ENCODE measurements around the gene LGALS4. TPM values are rescaled to one million over a fixed set of nuclear protein-coding genes. Genes with fewer than 3 reads are reported as not detected.
A peak's percentile ranks its signal among the peaks of the same experiment; 100 is the strongest.
"Not testable (repeated sequence)": the region's sequence is repeated elsewhere in the genome, so short reads cannot be mapped to it uniquely, and the experiment has no call there.

The LGALS4 gene
- total RNA-seq, 2 experiments from 2014 or later, result 1.4 to 2.4 TPM

- Mint-ChIP-seq H3K27ac (no peak overlapping the region), H3K4me1 (peaks cover 5% of the 10 kb centered on the region), H3K36me3 (peaks cover 1% of the 10 kb centered on the region), H3K4me3 (no peak overlapping the region), H3K27me3 (peaks cover 6% of the 10 kb centered on the region), H3K9me3 (ENCODE audit: low read depth) (no peaks in the 10 kb centered on the region)
- ATAC-seq (no peak), DNase-seq (no peak)
- CTCF ChIA-PET, result interaction anchor here (3.0 kb wide), 1 partner anchor 26 kb away, joined by 9 read pairs; no protein-coding TSS in a partner anchor
These were observed 17.2 kb downstream of the LGALS4 start for GRCh38 chr19:38795549-38795948.

DNA sequence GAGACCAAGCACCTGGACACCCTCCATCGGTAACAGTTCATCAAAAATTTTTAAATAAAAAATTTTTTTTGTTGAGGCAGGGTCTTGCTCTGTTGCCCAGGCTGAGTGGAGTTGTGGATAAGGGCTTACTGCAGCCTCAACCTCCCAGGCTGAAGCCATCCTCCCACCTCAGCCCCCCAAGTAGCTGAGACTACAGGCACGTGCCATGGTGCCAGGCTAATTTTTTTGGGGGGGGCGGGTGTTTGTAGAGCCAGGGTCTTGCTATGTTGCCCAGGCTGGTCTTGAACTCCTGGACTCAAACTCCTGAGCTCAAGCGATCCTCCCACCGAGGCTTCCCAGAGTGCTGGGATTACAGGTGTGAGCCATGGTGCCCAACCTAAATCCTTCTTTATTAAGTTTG is 19.1 kb downstream of the LGALS4 start:
- H3K9me3 Mint-ChIP-seq (ENCODE audit: low read depth), result no peaks in the 10 kb centered on the region
- ATAC-seq (no peak), DNase-seq (no peak)
- H3K36me3 Mint-ChIP-seq, result no peaks in the 10 kb centered on the region
- peaks cover 5% of the 10 kb centered on the region for H3K4me1 Mint-ChIP-seq
- no peak overlapping the region for H3K4me3 Mint-ChIP-seq
- peaks cover 6% of the 10 kb centered on the region for H3K27me3 Mint-ChIP-seq
- CTCF ChIA-PET, result interaction anchor here (3.0 kb wide), 1 partner anchor 24 kb away, joined by 9 read pairs; no protein-coding TSS in a partner anchor
- H3K27ac Mint-ChIP-seq, result no peak overlapping the region

GRCh38 chr19:38793177-38793576 is 19.6 kb downstream of the LGALS4 start:
- no peak overlapping the region for H3K27ac Mint-ChIP-seq

DNA sequence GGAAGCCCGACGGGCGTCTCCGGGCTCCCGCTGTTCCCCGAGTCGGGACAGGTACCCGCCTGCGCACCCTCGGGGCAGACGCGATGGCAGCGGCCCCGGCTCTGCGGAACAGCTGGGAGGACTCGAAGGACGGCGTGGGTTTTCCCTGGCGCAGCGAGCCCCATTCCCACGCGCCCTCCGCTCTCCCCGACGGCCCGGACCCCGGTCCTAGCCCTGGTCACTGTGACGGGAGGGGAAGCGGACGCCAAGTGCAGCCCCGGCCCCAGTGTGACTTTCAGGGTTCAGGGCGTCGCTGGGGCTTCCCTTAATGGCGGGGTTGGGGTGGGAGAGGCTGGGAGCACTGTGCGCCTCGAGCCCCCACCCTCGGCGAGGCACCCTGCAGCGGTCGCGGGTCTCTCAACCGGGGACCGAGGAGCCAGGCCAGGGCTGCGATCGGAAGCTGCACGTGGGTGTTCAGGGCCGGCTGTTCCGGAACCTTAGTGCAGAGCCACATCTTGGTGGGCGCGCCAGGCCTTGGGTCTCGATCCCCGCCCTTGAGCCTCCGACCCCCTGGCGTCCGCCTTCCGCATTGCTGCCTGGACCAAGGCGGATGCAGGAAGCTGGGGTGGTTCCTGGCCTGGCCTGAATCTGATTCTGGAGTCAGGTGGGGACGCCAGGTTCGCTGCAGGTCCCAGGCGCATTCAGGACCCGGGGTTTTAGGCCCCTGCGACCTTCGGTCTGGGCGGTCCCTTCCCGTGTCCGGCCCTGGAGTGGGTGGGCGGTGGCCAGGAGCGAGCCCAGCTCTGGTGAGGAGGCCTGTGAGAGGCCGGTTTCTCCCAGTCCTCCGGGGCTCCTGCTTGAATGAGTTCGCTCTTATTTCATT is 20.3 kb downstream of the LGALS4 start:
- H3K27me3 Mint-ChIP-seq, result peaks cover 6% of the 10 kb centered on the region
- H3K27ac Mint-ChIP-seq, result no peak overlapping the region
- DNase-seq (peak; percentile 59), ATAC-seq (peak; percentile 47)
- H3K36me3 Mint-ChIP-seq, result no peaks in the 10 kb centered on the region
- peak overlapping the region; percentile 30 for H3K4me3 Mint-ChIP-seq
- peaks cover 5% of the 10 kb centered on the region for H3K4me1 Mint-ChIP-seq
- no peaks in the 10 kb centered on the region for H3K9me3 Mint-ChIP-seq (ENCODE audit: low read depth)
- CTCF ChIA-PET, result interaction anchor here (0.7 to 3.0 kb wide), 4 partner anchors 10 to 138 kb away, joined by 3 to 9 read pairs (median 5); partner anchors contain the start of genes MRPS12 and SARS2

More at GRCh38 chr19:38793177-38793576, 19.6 kb downstream of the LGALS4 start:
- Mint-ChIP-seq H3K36me3 (no peaks in the 10 kb centered on the region), H3K4me3 (peak overlapping the region; percentile 5), H3K27me3 (peaks cover 6% of the 10 kb centered on the region), H3K4me1 (peaks cover 5% of the 10 kb centered on the region), H3K9me3 (ENCODE audit: low read depth) (no peaks in the 10 kb centered on the region)
- ATAC-seq (no peak), DNase-seq (no peak)
- CTCF ChIA-PET, result interaction anchor here (0.7 to 3.0 kb wide), 4 partner anchors 9 to 137 kb away, joined by 3 to 9 read pairs (median 5); partner anchors contain the start of genes MRPS12 and SARS2

DNA sequence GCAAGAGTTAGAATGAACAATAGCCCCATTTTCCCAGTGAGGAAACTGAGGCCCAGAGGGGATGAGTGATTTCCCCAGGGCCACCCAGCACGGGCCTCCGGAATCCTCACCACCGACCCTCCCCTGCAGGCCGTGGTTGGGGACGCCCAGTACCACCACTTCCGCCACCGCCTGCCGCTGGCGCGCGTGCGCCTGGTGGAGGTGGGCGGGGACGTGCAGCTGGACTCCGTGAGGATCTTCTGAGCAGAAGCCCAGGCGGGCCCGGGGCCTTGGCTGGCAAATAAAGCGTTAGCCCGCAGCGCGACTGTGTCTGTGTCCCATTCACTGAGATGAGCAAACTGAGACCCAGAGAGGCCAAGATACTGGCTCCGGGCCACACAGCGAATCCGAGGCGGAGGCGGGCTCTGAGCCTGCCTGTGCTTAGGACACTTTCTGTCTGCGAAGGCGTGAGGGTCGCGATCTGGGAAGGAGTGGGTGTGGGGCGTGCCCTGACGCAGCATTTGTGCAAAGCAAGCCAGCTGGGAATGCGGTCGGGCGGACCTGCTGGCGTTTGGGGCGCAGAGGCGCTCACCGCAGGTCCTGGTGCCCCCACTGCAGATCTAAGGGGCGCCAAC is 21.2 kb downstream of the LGALS4 start:
- H3K4me1 Mint-ChIP-seq; CTCF ChIA-PET; H3K9me3 Mint-ChIP-seq (ENCODE audit: low read depth); H3K27ac Mint-ChIP-seq; H3K36me3 Mint-ChIP-seq; DNase-seq; H3K27me3 Mint-ChIP-seq; H3K4me3 Mint-ChIP-seq: not testable (repeated sequence)
- peak; percentile 95 for ATAC-seq

GRCh38 chr19:38790507-38791403 is 22.0 kb downstream of the LGALS4 start:
- H3K27ac Mint-ChIP-seq; H3K36me3 Mint-ChIP-seq; CTCF ChIA-PET; H3K27me3 Mint-ChIP-seq; H3K4me3 Mint-ChIP-seq; H3K4me1 Mint-ChIP-seq; ATAC-seq; H3K9me3 Mint-ChIP-seq (ENCODE audit: low read depth); DNase-seq: not testable (repeated sequence)

GRCh38 chr19:38788478-38789243 is 24.1 kb downstream of the LGALS4 start, which contains the start of gene LGALS7B:
TSS of gene LGALS7B (plus strand) at chr19:38789200. CDS start at chr19:38789227, 27 bp downstream.
- no peaks in the 10 kb centered on the region for H3K9me3 Mint-ChIP-seq (ENCODE audit: low read depth)
- no peak for ATAC-seq
- H3K27me3 Mint-ChIP-seq, result peaks cover 3% of the 10 kb centered on the region
- H3K4me3 Mint-ChIP-seq, result no peak within 1 kb of the TSS
- H3K36me3 Mint-ChIP-seq, result no peaks in the 10 kb centered on the region
- no peak for DNase-seq
- peaks cover 8% of the 10 kb centered on the region for H3K4me1 Mint-ChIP-seq
- H3K27ac Mint-ChIP-seq, result peak within 1 kb of the TSS; percentile 8
- CTCF ChIA-PET, result no interaction called here

GRCh38 chr19:38786572-38787265 is 26.0 kb downstream of the LGALS4 start:
- CTCF ChIA-PET, result interaction anchor here (0.6 to 0.7 kb wide), 2 partner anchors 17 to 114 kb away, joined by 3 read pairs; no protein-coding TSS in a partner anchor
- no peak for ATAC-seq
- Mint-ChIP-seq H3K36me3 (no peaks in the 10 kb centered on the region), H3K4me1 (peaks cover 5% of the 10 kb centered on the region), H3K27ac (no peak overlapping the region), H3K27me3 (peaks cover under 1% of the 10 kb centered on the region), H3K4me3 (no peak overlapping the region), H3K9me3 (ENCODE audit: low read depth) (no peaks in the 10 kb centered on the region)
- DNase-seq, result no peak

- not testable (repeated sequence) for DNase-seq, H3K36me3 Mint-ChIP-seq
These were observed 26.7 kb downstream of the LGALS4 start for GRCh38 chr19:38786061-38786460.

DNA sequence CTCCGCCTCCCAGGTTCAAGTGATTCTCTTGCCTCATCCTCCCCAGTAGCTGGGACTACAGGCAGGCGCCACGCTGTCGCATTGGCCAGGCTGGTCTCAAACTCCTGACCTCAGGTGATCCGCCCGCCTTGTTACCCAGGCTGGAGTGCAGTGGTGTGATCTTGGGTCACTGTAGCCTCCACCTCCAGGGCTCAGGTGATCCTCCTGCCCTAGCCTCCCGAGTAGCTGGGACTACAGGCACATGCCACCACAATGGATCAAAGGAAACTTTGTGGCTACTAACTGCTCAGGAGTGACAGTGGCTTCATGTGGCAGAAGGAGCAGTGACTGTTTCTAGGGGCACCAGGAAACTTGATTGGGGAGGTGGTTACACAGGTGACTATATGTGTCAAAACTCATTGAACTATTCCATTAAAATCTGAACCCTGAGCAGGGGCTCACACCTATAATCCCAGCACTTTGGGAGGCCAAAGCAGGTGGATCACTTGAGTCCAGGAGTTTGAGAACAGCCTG is 27.5 kb downstream of the LGALS4 start:
- Mint-ChIP-seq H3K4me3 (no peak overlapping the region), H3K27me3 (peaks cover 11% of the 10 kb centered on the region), H3K36me3 (no peaks in the 10 kb centered on the region), H3K9me3 (ENCODE audit: low read depth) (no peaks in the 10 kb centered on the region), H3K4me1 (peaks cover 5% of the 10 kb centered on the region), H3K27ac (no peak overlapping the region)
- DNase-seq, result no peak
- CTCF ChIA-PET, result no interaction called here
- ATAC-seq, result no peak

More at GRCh38 chr19:38786061-38786460, 26.7 kb downstream of the LGALS4 start:
- not testable (repeated sequence) for H3K27me3 Mint-ChIP-seq; H3K4me1 Mint-ChIP-seq; H3K4me3 Mint-ChIP-seq; ATAC-seq; H3K9me3 Mint-ChIP-seq (ENCODE audit: low read depth); H3K27ac Mint-ChIP-seq
- CTCF ChIA-PET, result interaction anchor here (0.6 to 0.7 kb wide), 2 partner anchors 16 to 114 kb away, joined by 3 read pairs; no protein-coding TSS in a partner anchor

- DNase-seq, result no peak
- H3K4me1 Mint-ChIP-seq, result peaks cover 5% of the 10 kb centered on the region
- peaks cover 19% of the 10 kb centered on the region for H3K27me3 Mint-ChIP-seq
- no peak overlapping the region for H3K4me3 Mint-ChIP-seq
- H3K27ac Mint-ChIP-seq, result no peak overlapping the region
- no peaks in the 10 kb centered on the region for H3K9me3 Mint-ChIP-seq (ENCODE audit: low read depth)
- H3K36me3 Mint-ChIP-seq, result no peaks in the 10 kb centered on the region
- no peak for ATAC-seq
- CTCF ChIA-PET, result interaction anchor here (1.2 kb wide), 1 partner anchor 15 kb away, joined by 4 read pairs; no protein-coding TSS in a partner anchor
These were observed 28.5 kb downstream of the LGALS4 start for GRCh38 chr19:38784224-38784623.
